Right ventricle myocardium inferior (tissue), 1 donor: ENCODE results near the gene IFNL4. TPM values are rescaled to one million over a fixed set of nuclear protein-coding genes. Genes with fewer than 3 reads are reported as not detected.

Experiments used
- ATAC-seq: fragments of 200-7000 bp; cut with Tn5 transposase; one replicate; pipeline ENCODE4 v1.9.1; 2020; ENCODE audit warnings: mild to moderate bottlenecking, moderate library complexity
- DNase-seq: peaks from one replicate; pipeline ENCODE4 v3.0.0; 2021; ENCODE audit errors: missing footprints
- intact Hi-C: fragments of 100-400 bp; cut with DNase I; formaldehyde crosslinking; loops from one replicate; pipeline ENCODE4 v1.11.0; 2022
- total RNA-seq: library from RNA; stranded (reverse); fragmentation: NEBNext Ultra II Directional; extraction: Animal tissue kit (Norgen Biotek cat#: 25700); gene quantifications from one replicate; pipeline ENCODE4 v1.2.1, GENCODE V29; 2021
- donor health status: DM: no; HTN: yes; CAD: no; lungs with severe emphysema.

The IFNL4 gene
- total RNA-seq, 1 donor from 2014 or later, result not detected

GRCh38 chr19:39203372-39204341 lies 45.0 kb downstream of the IFNL4 start, which contains the start of gene SYCN:
TSS of gene SYCN (minus strand) at chr19:39204263. CDS start at chr19:39204254, 9 bp downstream.
- ATAC-seq (no peak), DNase-seq (no peak)
- intact Hi-C loops, result no loop called here

- intact Hi-C loops, result no loop called here
- DNase-seq, result no peak
- ATAC-seq, result no peak
Observed at GRCh38 chr19:39202998-39203355, 45.7 kb downstream of the IFNL4 start.

GRCh38 chr19:39200803-39201115 lies 47.9 kb downstream of the IFNL4 start:
- intact Hi-C loops, result no loop called here
- DNase-seq, result no peak
- no peak for ATAC-seq

- intact Hi-C loops, result no loop called here
- ATAC-seq (no peak), DNase-seq (no peak)
Observed at GRCh38 chr19:39200066-39200802, 48.4 kb downstream of the IFNL4 start.

GRCh38 chr19:39199025-39199424 lies 49.6 kb downstream of the IFNL4 start:
- intact Hi-C loops, result no loop called here
- ATAC-seq (peak; percentile 45), DNase-seq (no peak)

- DNase-seq (no peak), ATAC-seq (no peak)
- intact Hi-C loops, result no loop called here
Observed at GRCh38 chr19:39197808-39198207, 50.8 kb downstream of the IFNL4 start.

- DNase-seq, result no peak
- intact Hi-C loops, result no loop called here
- no peak for ATAC-seq
Observed at GRCh38 chr19:39196860-39197562, 51.6 kb downstream of the IFNL4 start, which contains the start of gene NCCRP1. TSS of gene NCCRP1 (plus strand) at chr19:39196964. CDS start at chr19:39196983, 19 bp downstream.

- DNase-seq (no peak), ATAC-seq (no peak)
- intact Hi-C loops, result no loop called here
Observed at GRCh38 chr19:39196320-39196719, 52.3 kb downstream of the IFNL4 start.

Other genes with a start within 250 kb of the IFNL4 start
- gene FBXO27, start 216.3 kb downstream of the IFNL4 start, total RNA-seq, result 15.1 TPM
- not detected for gene ACP7, start 164.5 kb downstream of the IFNL4 start, total RNA-seq
- 16.2 TPM for gene PAK4, start 123.1 kb downstream of the IFNL4 start, total RNA-seq
- not detected for gene NCCRP1, start 51.9 kb downstream of the IFNL4 start, total RNA-seq
- not detected for gene SYCN, start 44.6 kb downstream of the IFNL4 start, total RNA-seq
- not detected for gene IFNL3, start 3.9 kb downstream of the IFNL4 start, total RNA-seq
- gene IFNL2, start 19.5 kb upstream of the IFNL4 start, total RNA-seq, result not detected
- not detected for gene IFNL1, start 47.6 kb upstream of the IFNL4 start, total RNA-seq
- 0.41 TPM for gene LRFN1, start 72.0 kb upstream of the IFNL4 start, total RNA-seq
- gene GMFG, start 87.2 kb upstream of the IFNL4 start, total RNA-seq, result 20.2 TPM
- 40.6 TPM for gene SAMD4B, start 93.6 kb upstream of the IFNL4 start, total RNA-seq
- gene PAF1, start 142.2 kb upstream of the IFNL4 start, total RNA-seq, result 34.5 TPM
- 21.8 TPM for gene MED29, start 142.5 kb upstream of the IFNL4 start, total RNA-seq
- gene ZFP36, start 158.0 kb upstream of the IFNL4 start, total RNA-seq, result 48.7 TPM
- gene PLEKHG2, start 163.8 kb upstream of the IFNL4 start, total RNA-seq, result 10.4 TPM
- 1,258 TPM for gene RPS16, start 187.1 kb upstream of the IFNL4 start, total RNA-seq
- gene SUPT5H, start 196.7 kb upstream of the IFNL4 start, total RNA-seq, result 80.6 TPM
- 75.9 TPM for gene TIMM50, start 232.0 kb upstream of the IFNL4 start, total RNA-seq